ENCODE data around the gene SPINK1. TPM values are rescaled to one million over a fixed set of nuclear protein-coding genes. Genes with fewer than 3 reads are reported as not detected.
"Not testable (repeated sequence)": the region's sequence is repeated elsewhere in the genome, so short reads cannot be mapped to it uniquely, and the experiment has no call there.

SPINK1 gene
- total RNA-seq, 1 experiment from 2014 or later = 1.5 TPM

DNA sequence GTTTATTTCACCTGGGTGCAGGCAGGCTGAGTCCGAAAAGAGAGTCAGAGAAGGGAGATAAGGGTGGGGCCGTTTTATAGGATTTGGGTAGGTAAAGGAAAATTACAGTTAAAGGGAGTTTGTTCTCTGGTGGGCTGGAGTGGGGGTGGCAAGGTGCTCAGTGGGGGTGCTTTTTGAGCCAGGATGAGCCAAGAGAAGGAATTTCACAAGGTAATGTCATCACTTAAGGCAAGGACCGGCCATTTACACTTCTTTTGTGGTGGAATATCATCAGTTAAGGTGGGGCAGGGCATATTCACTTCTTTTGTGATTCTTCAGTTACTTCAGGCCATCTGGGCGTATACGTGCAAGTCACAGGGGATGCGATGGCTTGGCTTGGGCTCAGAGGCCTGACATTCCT is 38.4 kb upstream of the SPINK1 start:
- H3K27me3 Mint-ChIP-seq (ENCODE audit: insufficient read depth, unreplicated experiment); H3K9me3 Mint-ChIP-seq (ENCODE audit: unreplicated experiment); DNase-seq (ENCODE audit: unreplicated experiment); intact Hi-C loops (cut with micrococcal nuclease); POLR2A ChIA-PET; BruUV-seq (replicated peaks); H3K36me3 Mint-ChIP-seq (ENCODE audit: insufficient read depth, unreplicated experiment); H3K27ac Mint-ChIP-seq (ENCODE audit: low read depth, unreplicated experiment); H3K4me3 Mint-ChIP-seq (ENCODE audit: unreplicated experiment): not testable (repeated sequence)
- peaks cover 11% of the 10 kb centered on the region for H3K4me1 Mint-ChIP-seq (ENCODE audit: insufficient read depth, unreplicated experiment)
- CTCF ChIA-PET = interaction anchor here (0.9 to 1.4 kb wide), 2 partner anchors 12 to 17 kb away, joined by 3 read pairs; no protein-coding TSS in a partner anchor

DNA sequence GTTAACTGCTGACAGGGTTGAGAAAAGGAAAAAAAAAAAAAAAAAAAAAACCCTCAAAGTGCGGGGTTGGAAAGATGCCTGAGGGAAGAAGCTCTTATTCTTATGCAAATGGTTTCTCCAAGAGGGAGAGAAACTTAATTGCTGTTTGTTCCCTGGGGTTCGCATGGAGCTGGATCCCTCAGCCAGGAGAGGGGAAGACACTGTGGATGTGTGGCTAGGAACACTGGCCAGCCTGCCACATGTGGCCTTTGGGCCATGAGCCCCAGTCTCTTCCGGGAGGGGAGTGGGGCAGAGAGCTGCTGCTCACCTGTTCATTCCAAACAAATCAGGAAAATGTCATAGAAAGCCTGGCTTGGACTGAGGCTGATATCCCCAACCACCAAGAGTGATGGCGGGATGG is 37.6 kb upstream of the SPINK1 start:
- Mint-ChIP-seq H3K27me3 (ENCODE audit: insufficient read depth, unreplicated experiment) (no peaks in the 10 kb centered on the region), H3K4me3 (ENCODE audit: unreplicated experiment) (no peak overlapping the region), H3K9me3 (ENCODE audit: unreplicated experiment) (no peaks in the 10 kb centered on the region), H3K4me1 (ENCODE audit: insufficient read depth, unreplicated experiment) (peaks cover 4% of the 10 kb centered on the region), H3K36me3 (ENCODE audit: insufficient read depth, unreplicated experiment) (no peaks in the 10 kb centered on the region), H3K27ac (ENCODE audit: low read depth, unreplicated experiment) (no peak overlapping the region)
- ChIA-PET CTCF (interaction anchor here (0.7 to 1.4 kb wide), 3 partner anchors 11 to 18 kb away, joined by 3 read pairs; no protein-coding TSS in a partner anchor), POLR2A (no interaction called here)
- TF ChIP-seq, protein P1, sequence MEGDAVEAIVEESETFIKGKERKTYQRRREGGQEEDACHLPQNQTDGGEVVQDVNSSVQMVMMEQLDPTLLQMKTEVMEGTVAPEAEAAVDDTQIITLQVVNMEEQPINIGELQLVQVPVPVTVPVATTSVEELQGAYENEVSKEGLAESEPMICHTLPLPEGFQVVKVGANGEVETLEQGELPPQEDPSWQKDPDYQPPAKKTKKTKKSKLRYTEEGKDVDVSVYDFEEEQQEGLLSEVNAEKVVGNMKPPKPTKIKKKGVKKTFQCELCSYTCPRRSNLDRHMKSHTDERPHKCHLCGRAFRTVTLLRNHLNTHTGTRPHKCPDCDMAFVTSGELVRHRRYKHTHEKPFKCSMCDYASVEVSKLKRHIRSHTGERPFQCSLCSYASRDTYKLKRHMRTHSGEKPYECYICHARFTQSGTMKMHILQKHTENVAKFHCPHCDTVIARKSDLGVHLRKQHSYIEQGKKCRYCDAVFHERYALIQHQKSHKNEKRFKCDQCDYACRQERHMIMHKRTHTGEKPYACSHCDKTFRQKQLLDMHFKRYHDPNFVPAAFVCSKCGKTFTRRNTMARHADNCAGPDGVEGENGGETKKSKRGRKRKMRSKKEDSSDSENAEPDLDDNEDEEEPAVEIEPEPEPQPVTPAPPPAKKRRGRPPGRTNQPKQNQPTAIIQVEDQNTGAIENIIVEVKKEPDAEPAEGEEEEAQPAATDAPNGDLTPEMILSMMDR (IDR thresholded peaks at IDR 0.05; ENCODE audit: unreplicated experiment) = no peak
- BruUV-seq (replicated peaks) = no TSS peak
- intact Hi-C loops (cut with micrococcal nuclease) = no loop called here
- DNase-seq (ENCODE audit: unreplicated experiment) = no peak

DNA sequence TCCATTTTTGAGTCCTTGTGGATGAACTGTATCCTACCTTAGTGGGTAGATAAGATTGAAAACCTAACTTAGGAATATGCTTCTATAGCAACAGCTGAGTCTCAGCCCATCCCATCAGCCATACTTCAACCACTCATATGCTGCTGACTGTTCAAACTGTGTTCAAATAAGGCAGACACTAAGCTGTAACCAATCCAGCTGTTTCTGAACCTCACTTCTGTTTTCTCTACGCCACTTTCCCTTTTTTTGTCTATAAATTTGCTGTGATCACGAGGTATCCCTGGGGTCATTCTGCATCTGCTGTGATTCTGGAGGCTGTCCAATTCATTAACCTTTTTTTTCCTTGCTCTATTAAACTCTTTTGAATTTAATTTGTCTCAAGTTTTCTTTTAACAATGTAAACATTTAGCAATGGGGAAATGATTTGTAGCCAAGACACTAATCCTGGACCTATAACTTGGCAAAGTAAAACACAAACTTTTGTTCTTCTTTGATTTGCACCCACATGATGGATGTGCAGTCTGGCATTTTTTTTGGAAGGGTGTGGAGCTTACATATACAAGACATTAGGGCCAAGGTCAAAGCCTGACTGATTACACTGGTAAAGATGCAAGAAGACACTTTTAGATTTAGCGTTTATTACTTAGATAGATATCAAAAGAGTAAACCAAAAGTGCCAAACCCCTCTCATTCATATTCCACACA is 32.1 kb upstream of the SPINK1 start:
- no TSS peak for BruUV-seq (replicated peaks)
- CTCF ChIA-PET = interaction anchor here (0.5 to 15.2 kb wide), 8 partner anchors 9 to 70 kb away, joined by 3 to 286 read pairs (median 4); partner anchors contain the start of gene SCGB3A2
- DNase-seq (ENCODE audit: unreplicated experiment) = no peak
- H3K27me3 Mint-ChIP-seq (ENCODE audit: insufficient read depth, unreplicated experiment) = no peaks in the 10 kb centered on the region
- POLR2A ChIA-PET = interaction anchor here (1.4 kb wide), 1 partner anchor 15 kb away, joined by 3 read pairs; the partner anchor contains the start of gene SCGB3A2
- H3K4me3 Mint-ChIP-seq (ENCODE audit: unreplicated experiment) = no peak overlapping the region
- intact Hi-C loops (cut with micrococcal nuclease) = no loop called here
- no peaks in the 10 kb centered on the region for H3K4me1 Mint-ChIP-seq (ENCODE audit: insufficient read depth, unreplicated experiment)
- H3K27ac Mint-ChIP-seq (ENCODE audit: low read depth, unreplicated experiment) = no peak overlapping the region
- H3K9me3 Mint-ChIP-seq (ENCODE audit: unreplicated experiment) = no peaks in the 10 kb centered on the region
- TF ChIP-seq, protein P1 (IDR thresholded peaks at IDR 0.05; ENCODE audit: unreplicated experiment) = no peak
- no peaks in the 10 kb centered on the region for H3K36me3 Mint-ChIP-seq (ENCODE audit: insufficient read depth, unreplicated experiment)

DNA sequence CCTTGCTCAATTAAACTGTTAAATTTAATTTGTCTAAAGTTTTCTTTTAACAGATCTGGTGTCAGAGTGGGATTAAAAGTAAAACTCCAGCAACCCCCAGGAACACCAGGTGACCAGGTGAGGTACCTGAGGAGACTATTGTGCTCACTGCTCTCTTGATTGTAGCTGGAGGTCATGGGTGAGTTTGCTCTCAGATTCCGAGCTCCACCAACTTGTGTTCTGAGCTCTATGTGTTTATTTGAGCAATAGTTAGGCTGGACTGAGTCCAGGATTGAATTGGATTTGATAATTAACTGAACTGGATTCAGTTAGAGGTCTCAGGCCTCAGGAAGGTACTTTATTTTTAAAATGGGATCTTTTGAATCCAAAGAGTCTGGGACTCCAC is 29.2 kb upstream of the SPINK1 start:
- BruUV-seq (replicated peaks) = no TSS peak
- Mint-ChIP-seq H3K27me3 (ENCODE audit: insufficient read depth, unreplicated experiment) (no peaks in the 10 kb centered on the region), H3K36me3 (ENCODE audit: insufficient read depth, unreplicated experiment) (no peaks in the 10 kb centered on the region), H3K9me3 (ENCODE audit: unreplicated experiment) (no peaks in the 10 kb centered on the region), H3K4me1 (ENCODE audit: insufficient read depth, unreplicated experiment) (no peaks in the 10 kb centered on the region), H3K4me3 (ENCODE audit: unreplicated experiment) (no peak overlapping the region), H3K27ac (ENCODE audit: low read depth, unreplicated experiment) (no peak overlapping the region)
- ChIA-PET CTCF (interaction anchor here (0.6 to 15.2 kb wide), 8 partner anchors 15 to 1482 kb away, joined by 4 to 286 read pairs (median 14); partner anchors contain the start of gene SCGB3A2), POLR2A (interaction anchor here (0.7 kb wide), 1 partner anchor 276 kb away, joined by 3 read pairs; no protein-coding TSS in a partner anchor)
- TF ChIP-seq, protein P1 (IDR thresholded peaks at IDR 0.05; ENCODE audit: unreplicated experiment) = no peak
- intact Hi-C loops (cut with micrococcal nuclease) = no loop called here
- no peak for DNase-seq (ENCODE audit: unreplicated experiment)
